Cardiac septum (tissue), 1 donor: Measurements from ENCODE around the gene COBLL1. TPM values are rescaled to one million over a fixed set of nuclear protein-coding genes. Genes with fewer than 3 reads are reported as not detected.

Experiments used
- DNase-seq: peaks from one replicate; pipeline ENCODE4 v3.0.0-alpha.2; 2020; ENCODE audit warnings: low spot score
- intact Hi-C: fragments of 100-400 bp; cut with DNase I; formaldehyde crosslinking; loops from one replicate; pipeline ENCODE4 v1.14.0; 2022
- total RNA-seq: library from RNA; stranded (reverse); fragmentation: NEBNext Ultra II Directional; extraction: Animal tissue kit (Norgen Biotek cat#: 25700); gene quantifications from one replicate; pipeline ENCODE4 v1.2.1, GENCODE V29; 2021
- donor health status: DM: no; HTN: no; CAD: no.

The COBLL1 gene
- total RNA-seq, 1 donor from 2014 or later, result 15.0 TPM

DNA sequence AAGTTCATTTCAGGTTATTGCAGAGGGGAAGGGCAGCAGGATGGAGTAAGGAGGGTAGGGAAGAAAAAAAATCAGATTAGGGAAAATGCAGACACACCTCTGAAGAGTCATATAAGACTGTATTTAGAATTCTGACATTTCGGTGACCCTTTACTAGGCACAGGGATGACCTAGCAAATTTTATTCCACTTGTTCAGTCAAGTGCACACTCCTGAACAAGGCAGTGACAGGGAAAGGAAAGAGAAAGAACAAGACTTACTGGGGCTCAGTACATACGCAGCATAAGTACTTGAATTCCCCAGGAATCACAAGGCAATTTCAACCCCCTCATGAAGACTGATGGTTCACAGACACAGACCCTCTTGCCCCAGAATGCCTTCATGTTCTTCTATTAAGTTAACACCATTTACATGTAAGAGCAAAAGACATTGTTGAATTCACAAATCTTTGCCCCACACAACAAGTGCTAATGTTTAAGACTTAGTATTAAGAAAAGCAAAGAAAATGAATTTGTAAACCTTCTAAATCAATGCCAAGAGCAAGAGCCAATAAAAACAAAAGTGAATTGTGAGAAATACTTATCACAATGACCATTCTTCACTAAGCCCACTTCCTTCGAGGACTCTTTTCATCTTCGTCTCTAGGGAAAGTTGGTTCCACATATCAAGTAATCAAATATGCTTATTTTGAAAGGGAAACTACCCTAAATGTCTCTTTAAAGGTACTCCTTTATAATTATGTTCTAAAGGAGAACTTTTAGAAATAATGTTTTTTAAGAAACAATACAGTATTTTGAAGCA lies 47.0 kb downstream of the COBLL1 start:
- intact Hi-C loops, result no loop called here
- DNase-seq, result no peak

GRCh38 chr2:164794016-164794415 lies 47.6 kb downstream of the COBLL1 start:
- DNase-seq, result no peak
- intact Hi-C loops, result no loop called here

DNA sequence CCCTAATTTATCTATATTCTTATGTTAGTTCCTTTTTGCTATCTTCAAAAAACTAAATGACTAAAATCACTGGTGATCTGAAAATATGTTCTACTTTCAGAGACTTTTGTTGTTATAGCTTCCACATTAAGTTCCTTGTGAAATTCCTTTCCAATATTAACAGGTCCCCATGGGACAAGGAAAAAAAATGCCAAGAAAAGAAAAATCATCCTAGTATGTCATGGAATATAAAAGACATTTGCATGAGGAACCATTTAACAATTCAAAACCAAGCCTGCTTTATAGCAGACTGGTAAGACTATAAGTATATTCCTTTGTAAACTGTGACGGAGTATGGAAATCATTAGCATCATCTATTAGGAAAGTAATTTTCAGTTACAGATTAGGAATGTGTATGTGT lies 48.1 kb downstream of the COBLL1 start:
- intact Hi-C loops, result no loop called here
- DNase-seq, result no peak

DNA sequence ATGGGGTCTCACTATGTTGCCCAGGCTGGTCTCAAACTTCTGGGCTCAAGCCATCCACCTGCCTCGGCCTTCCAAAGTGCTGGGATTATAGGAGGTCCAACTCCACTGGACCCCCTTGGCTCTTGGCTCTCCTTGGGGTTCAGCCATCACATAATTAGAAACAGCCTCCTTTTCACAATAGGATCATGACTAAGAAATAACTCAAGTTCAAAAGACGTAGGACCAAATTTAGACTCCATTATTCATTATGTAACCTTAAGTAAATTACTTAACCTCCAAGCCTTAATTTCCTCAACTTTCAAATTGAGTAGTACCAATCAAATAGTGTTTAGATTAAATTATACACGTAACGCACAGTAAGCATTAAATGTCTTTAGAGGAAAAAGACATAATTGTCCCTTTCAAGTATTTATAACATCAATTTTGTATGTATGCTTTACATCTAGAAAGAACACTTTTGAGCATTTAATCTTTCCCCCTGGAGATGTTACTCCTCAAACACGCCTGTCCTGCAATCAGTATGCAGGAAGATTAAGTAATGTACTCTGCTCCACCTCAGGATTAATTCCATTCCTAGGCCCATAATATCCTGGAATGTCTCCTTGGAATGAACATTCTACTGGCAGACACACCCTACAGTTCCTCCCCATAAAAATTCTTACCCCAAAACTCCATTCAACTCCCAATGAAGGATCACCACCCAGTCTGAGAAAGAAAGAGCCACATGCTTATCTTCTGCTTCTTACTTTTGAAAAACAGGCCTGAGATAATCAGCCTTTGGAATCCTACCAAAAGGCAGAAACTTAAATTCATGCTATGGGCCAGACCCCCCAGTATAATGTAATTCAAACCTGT lies 49.1 kb downstream of the COBLL1 start:
- DNase-seq, result no peak
- intact Hi-C loops, result no loop called here

- intact Hi-C loops, result no loop called here
- no peak for DNase-seq
These were observed 51.7 kb downstream of the COBLL1 start for GRCh38 chr2:164789968-164790367.

- intact Hi-C loops, result no loop called here
- no peak for DNase-seq
These were observed 54.8 kb downstream of the COBLL1 start for GRCh38 chr2:164786787-164787186.

DNA sequence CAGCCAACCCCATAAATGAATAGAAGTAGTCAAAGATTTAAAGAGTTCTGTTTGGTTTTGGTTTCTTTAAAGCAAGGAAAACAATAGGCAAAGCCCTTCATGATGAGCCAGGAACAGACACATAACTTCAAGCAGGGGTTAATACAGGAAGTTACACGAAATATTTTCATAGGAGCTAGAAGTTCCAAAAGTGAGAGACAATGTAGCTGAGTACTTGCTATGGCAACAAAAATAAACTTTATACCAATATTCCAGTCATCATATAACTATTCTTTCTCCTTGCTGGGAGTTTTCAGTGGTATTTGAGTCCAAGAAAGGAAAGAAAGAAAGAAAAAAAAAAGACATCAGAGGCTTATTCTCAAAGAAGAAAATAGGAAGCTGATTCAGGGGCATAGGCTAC lies 56.2 kb downstream of the COBLL1 start:
- intact Hi-C loops, result loop anchor here (2.0 kb wide), 1 partner anchor 55 kb away; the partner anchor contains the start of gene COBLL1
- no peak for DNase-seq

- intact Hi-C loops, result loop anchor here (2.0 kb wide), 1 partner anchor 56 kb away; the partner anchor contains the start of gene COBLL1
- no peak for DNase-seq
These were observed 57.2 kb downstream of the COBLL1 start for GRCh38 chr2:164784376-164784775.

GRCh38 chr2:164782323-164782722 lies 59.3 kb downstream of the COBLL1 start:
- intact Hi-C loops, result no loop called here
- no peak for DNase-seq

GRCh38 chr2:164781394-164781793 lies 60.2 kb downstream of the COBLL1 start:
- DNase-seq, result no peak
- intact Hi-C loops, result no loop called here

GRCh38 chr2:164780611-164781178 lies 60.9 kb downstream of the COBLL1 start:
- intact Hi-C loops, result no loop called here
- DNase-seq, result no peak

- no peak for DNase-seq
- intact Hi-C loops, result no loop called here
These were observed 62.1 kb downstream of the COBLL1 start for GRCh38 chr2:164779383-164780057.

- intact Hi-C loops, result no loop called here
- no peak for DNase-seq
These were observed 62.9 kb downstream of the COBLL1 start for GRCh38 chr2:164778723-164779122.

DNA sequence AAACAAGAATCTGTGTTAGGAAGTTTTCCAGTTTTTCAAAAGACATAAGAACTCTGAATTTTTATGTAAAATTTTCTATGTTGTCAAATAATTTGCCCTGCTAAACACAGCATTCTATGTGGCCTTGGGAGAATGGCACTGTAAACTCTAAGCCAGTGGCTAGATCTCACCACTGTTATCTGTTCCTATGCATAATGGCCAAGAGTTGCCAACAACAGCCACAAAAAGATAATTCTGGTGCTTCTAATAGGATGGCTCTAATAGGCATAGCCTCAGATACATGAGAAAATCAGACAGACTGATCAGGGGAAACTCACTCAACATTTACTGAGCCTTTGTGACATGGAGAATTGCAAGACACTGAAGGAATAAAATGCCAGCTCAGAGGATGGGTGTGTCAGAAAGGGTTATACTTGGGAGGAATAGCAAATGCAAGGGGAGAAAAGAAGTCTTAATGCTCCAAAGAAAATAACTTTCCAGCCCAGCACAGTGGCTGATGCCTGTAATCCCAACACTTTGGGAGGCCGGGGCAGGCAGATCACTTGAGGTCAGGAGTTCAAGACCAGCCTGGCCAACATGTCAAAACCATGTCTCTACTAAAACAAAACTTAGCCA lies 63.7 kb downstream of the COBLL1 start:
- no peak for DNase-seq
- intact Hi-C loops, result no loop called here

GRCh38 chr2:164773635-164774034 lies 68.0 kb downstream of the COBLL1 start:
- intact Hi-C loops, result no loop called here

GRCh38 chr2:164773091-164773490 lies 68.5 kb downstream of the COBLL1 start:
- intact Hi-C loops, result no loop called here
- DNase-seq, result no peak

More at GRCh38 chr2:164773635-164774034, 68.0 kb downstream of the COBLL1 start:
- DNase-seq, result no peak

DNA sequence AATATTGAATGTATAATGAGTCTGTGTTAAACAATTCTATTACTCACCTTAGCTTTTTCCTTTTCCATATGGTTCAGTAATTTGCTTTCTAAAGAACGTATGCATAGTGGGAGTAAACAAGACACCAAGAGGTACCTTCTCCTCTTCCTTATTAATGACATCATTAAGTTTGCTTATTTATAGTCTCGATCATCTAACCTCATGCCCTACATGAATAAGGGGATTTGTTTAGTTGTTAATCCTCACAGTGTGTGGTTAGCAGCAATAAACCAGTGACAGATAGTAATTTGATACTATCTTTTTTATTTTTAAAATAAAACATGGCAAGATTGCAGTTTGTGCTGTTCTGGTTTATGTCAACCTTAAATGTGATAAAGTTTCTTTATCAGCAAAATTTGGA lies 69.7 kb downstream of the COBLL1 start:
- DNase-seq, result no peak
- intact Hi-C loops, result no loop called here

- intact Hi-C loops, result no loop called here
- no peak for DNase-seq
These were observed 71.2 kb downstream of the COBLL1 start for GRCh38 chr2:164770421-164770916.

- intact Hi-C loops, result no loop called here
- no peak for DNase-seq
These were observed 74.7 kb downstream of the COBLL1 start for GRCh38 chr2:164766954-164767320.
